WTC11 (cell line): Measurements from ENCODE around the gene CD164L2. TPM values are rescaled to one million over a fixed set of nuclear protein-coding genes. Genes with fewer than 3 reads are reported as not detected.
A peak's percentile ranks its signal among the peaks of the same experiment; 100 is the strongest.

Experiments
- ATAC-seq: fragments of 200-7000 bp; cut with Tn5 transposase; 2 replicates; pipeline ENCODE4 v1.10.0; 2021; ENCODE audit warnings: mild to moderate bottlenecking, moderate library complexity
- CTCF ChIA-PET: fragments of 300-600 bp; sonication (Branson Sonifier 250); formaldehyde crosslinking; loops from one replicate; lab custom pipeline; 2021; ENCODE audit warnings: antibody characterized with exemption; lab: Charles Lee
- POLR2A ChIA-PET: fragments of 350-600 bp; sonication (Branson Sonifier 250); formaldehyde crosslinking; loops from one replicate; lab custom pipeline; 2021; ENCODE audit warnings: antibody characterized with exemption; lab: Charles Lee
- DNase-seq: peaks from one replicate; pipeline ENCODE4 v3.0.0; 2021; ENCODE audit warnings: low spot score
- H3K27ac Mint-ChIP-seq: 2 replicates; pipeline ENCODE4 v1.8.0; 2021; ENCODE audit warnings: mixed read lengths
- H3K27me3 Mint-ChIP-seq: 2 replicates; pipeline ENCODE4 v1.8.0; 2021; ENCODE audit warnings: low read depth, mild to moderate bottlenecking, moderate library complexity, mixed read lengths
- H3K36me3 Mint-ChIP-seq: 2 replicates; pipeline ENCODE4 v1.8.0; 2021; ENCODE audit warnings: mixed read lengths
- H3K4me1 Mint-ChIP-seq: 2 replicates; pipeline ENCODE4 v1.8.0; 2022; ENCODE audit warnings: mixed read lengths
- H3K4me3 Mint-ChIP-seq: 2 replicates; pipeline ENCODE4 v1.8.0; 2021; ENCODE audit warnings: mild to moderate bottlenecking, moderate library complexity, mixed read lengths
- H3K9me3 Mint-ChIP-seq: 2 replicates; pipeline ENCODE4 v1.8.0; 2021; ENCODE audit warnings: mixed read lengths
- ELF4 ChIP-seq: sonication (generic); formaldehyde crosslinking; IDR thresholded peaks from 2 replicates; pipeline ENCODE4 v1.8.1; 2022; ENCODE audit warnings: low read depth, mild to moderate bottlenecking, moderate library complexity, missing genetic modification reagents
- GRHL2 ChIP-seq: fragments of 250-450 bp; sonication (Bioruptor Pico); IDR thresholded peaks from 2 replicates; pipeline ENCODE4 v1.8.0; 2022; ENCODE audit warnings: mild to moderate bottlenecking, moderate library complexity; ENCODE audit not compliant: insufficient replicate concordance, severe bottlenecking
- HMGA2 ChIP-seq: fragments of 250-450 bp; sonication (Bioruptor Pico); IDR thresholded peaks from 2 replicates; pipeline ENCODE4 v1.4.0; 2021; ENCODE audit warnings: mild to moderate bottlenecking, moderate library complexity
- JAZF1 ChIP-seq: fragments of 250-450 bp; sonication (Bioruptor Pico); IDR thresholded peaks from 2 replicates; pipeline ENCODE4 v1.9.0; 2021; ENCODE audit warnings: moderate library complexity, mild to moderate bottlenecking, inconsistent platforms
- MYBL2 ChIP-seq: sonication (generic); formaldehyde crosslinking; IDR thresholded peaks from 2 replicates; pipeline ENCODE4 v1.8.1; 2023; ENCODE audit warnings: mild to moderate bottlenecking, moderate library complexity, missing genetic modification reagents
- PRRX2 ChIP-seq: fragments of 250-450 bp; sonication (Bioruptor Pico); IDR thresholded peaks from 2 replicates; pipeline ENCODE4 v1.8.0; 2021; ENCODE audit warnings: mild to moderate bottlenecking
- SMAD4 ChIP-seq: sonication (generic); formaldehyde crosslinking; IDR thresholded peaks from 2 replicates; pipeline ENCODE4 v1.8.0; 2022; ENCODE audit warnings: mild to moderate bottlenecking, missing genetic modification reagents
- SOX15 ChIP-seq: fragments of 250-450 bp; sonication (Bioruptor Pico); IDR thresholded peaks from 2 replicates; pipeline ENCODE4 v1.9.0; 2021; ENCODE audit warnings: mild to moderate bottlenecking
- SP1 ChIP-seq: sonication (generic); formaldehyde crosslinking; conservative IDR thresholded peaks from 2 replicates; pipeline ENCODE4 v1.8.1; 2022; ENCODE audit warnings: missing genetic modification reagents
- TCF7 ChIP-seq: sonication (generic); formaldehyde crosslinking; IDR thresholded peaks from 2 replicates; pipeline ENCODE4 v1.8.0; 2022; ENCODE audit warnings: mild to moderate bottlenecking, low read depth, missing genetic modification reagents, moderate library complexity
- ZNF121 ChIP-seq: sonication (generic); formaldehyde crosslinking; IDR thresholded peaks from 2 replicates; pipeline ENCODE4 v1.8.0; 2023; ENCODE audit warnings: missing genetic modification reagents
- total RNA-seq: library from RNA; stranded (reverse); gene quantifications from 3 replicates; pipeline ENCODE4 v1.2.3, GENCODE V29; 2021
- TF ChIP-seq, protein P1 (sequence below): fragments of 200-600 bp; IDR thresholded peaks from 2 replicates; pipeline ENCODE4 v1.8.0; 2022; ENCODE audit warnings: antibody characterized with exemption
- TF ChIP-seq, protein P2 (sequence below): sonication (generic); formaldehyde crosslinking; IDR thresholded peaks from 2 replicates; pipeline ENCODE4 v1.8.1; 2022; ENCODE audit warnings: missing genetic modification reagents, borderline replicate concordance
- TF ChIP-seq, protein P3 (sequence below): sonication (generic); formaldehyde crosslinking; IDR thresholded peaks from 2 replicates; pipeline ENCODE4 v1.8.1; 2023; ENCODE audit warnings: mild to moderate bottlenecking, missing genetic modification reagents, borderline replicate concordance
- TF ChIP-seq, protein P4 (sequence below): sonication (generic); formaldehyde crosslinking; IDR thresholded peaks from 2 replicates; pipeline ENCODE4 v1.8.0; 2022; ENCODE audit warnings: mild to moderate bottlenecking, missing genetic modification reagents
- TF ChIP-seq, protein P5 (sequence below): sonication (generic); formaldehyde crosslinking; IDR thresholded peaks from 2 replicates; pipeline ENCODE4 v1.8.0; 2022; ENCODE audit warnings: mild to moderate bottlenecking, missing genetic modification reagents
- TF ChIP-seq, protein P6 (sequence below): fragments of 250-450 bp; sonication (Bioruptor Pico); IDR thresholded peaks from 2 replicates; pipeline ENCODE4 v1.9.0; 2021; ENCODE audit warnings: mild to moderate bottlenecking

Gene CD164L2
- total RNA-seq, 1 experiment from 2014 or later, result 5.5 TPM

DNA sequence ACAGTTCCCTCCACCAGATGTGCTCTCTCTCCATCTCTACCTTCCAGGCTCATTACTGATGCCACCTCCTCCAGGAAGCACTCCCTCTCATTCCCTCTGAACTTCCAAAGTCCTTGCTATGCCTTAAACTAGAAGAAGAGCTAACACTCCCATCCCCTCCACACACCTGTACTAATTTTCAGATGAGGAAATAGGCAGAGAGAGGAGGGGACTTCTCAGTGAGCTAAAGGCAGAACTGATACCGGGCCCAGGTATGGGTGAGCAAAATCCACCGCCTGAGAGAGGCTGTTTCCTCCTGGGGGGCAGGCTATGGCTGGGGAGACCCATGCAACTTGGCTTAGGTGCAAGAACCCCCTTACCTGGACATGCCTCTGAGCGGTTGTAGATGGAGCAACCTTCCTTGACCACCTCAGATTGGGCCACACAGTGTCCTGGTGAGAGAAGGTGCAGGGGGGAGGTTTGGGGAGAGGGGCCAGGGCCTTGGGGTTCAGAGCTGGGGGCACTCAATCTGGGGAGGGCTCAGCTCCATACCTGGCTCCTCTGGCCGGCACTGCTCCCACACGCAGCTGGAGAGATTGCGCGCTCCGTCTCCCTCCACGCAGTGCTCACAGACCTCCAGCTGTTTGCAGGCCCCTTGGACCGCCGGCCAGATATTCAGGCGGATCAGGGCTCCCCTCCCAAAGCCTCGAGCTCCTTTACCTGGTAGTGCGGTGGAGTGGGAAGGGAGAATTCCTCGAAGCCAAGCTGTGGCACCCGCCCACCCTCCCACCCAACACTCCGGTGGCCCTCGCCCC lies 967 bp downstream of the CD164L2 start:
- Mint-ChIP-seq H3K4me3 (peak overlapping the region; percentile 67), H3K27ac (no peak overlapping the region), H3K9me3 (no peaks in the 10 kb centered on the region), H3K27me3 (peaks cover 29% of the 10 kb centered on the region), H3K4me1 (peaks cover 4% of the 10 kb centered on the region; the same call in 1 of the 2 replicates), H3K36me3 (no peaks in the 10 kb centered on the region)
- POLR2A ChIA-PET, result interaction anchor here (0.5 to 2.7 kb wide), 7 partner anchors 8 to 193 kb away, joined by 3 to 13 read pairs (median 4); partner anchors contain the start of genes FCN3 and MAP3K6
- DNase-seq (no peak), ATAC-seq (no peak)
- CTCF ChIA-PET, result interaction anchor here (0.6 to 13.1 kb wide), 25 partner anchors 8 to 337 kb away, joined by 3 to 260 read pairs (median 5); partner anchors contain the start of genes FCN3, GPR3 and MAP3K6
- no peak for TF ChIP-seq HMGA2 (CRISPR knock-in tag)
- TF ChIP-seq, protein P1, sequence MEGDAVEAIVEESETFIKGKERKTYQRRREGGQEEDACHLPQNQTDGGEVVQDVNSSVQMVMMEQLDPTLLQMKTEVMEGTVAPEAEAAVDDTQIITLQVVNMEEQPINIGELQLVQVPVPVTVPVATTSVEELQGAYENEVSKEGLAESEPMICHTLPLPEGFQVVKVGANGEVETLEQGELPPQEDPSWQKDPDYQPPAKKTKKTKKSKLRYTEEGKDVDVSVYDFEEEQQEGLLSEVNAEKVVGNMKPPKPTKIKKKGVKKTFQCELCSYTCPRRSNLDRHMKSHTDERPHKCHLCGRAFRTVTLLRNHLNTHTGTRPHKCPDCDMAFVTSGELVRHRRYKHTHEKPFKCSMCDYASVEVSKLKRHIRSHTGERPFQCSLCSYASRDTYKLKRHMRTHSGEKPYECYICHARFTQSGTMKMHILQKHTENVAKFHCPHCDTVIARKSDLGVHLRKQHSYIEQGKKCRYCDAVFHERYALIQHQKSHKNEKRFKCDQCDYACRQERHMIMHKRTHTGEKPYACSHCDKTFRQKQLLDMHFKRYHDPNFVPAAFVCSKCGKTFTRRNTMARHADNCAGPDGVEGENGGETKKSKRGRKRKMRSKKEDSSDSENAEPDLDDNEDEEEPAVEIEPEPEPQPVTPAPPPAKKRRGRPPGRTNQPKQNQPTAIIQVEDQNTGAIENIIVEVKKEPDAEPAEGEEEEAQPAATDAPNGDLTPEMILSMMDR, result no peak
- TF ChIP-seq GRHL2 (CRISPR knock-in tag), result no peak
- TF ChIP-seq PRRX2 (CRISPR knock-in tag), result no peak
- TF ChIP-seq, protein P2, sequence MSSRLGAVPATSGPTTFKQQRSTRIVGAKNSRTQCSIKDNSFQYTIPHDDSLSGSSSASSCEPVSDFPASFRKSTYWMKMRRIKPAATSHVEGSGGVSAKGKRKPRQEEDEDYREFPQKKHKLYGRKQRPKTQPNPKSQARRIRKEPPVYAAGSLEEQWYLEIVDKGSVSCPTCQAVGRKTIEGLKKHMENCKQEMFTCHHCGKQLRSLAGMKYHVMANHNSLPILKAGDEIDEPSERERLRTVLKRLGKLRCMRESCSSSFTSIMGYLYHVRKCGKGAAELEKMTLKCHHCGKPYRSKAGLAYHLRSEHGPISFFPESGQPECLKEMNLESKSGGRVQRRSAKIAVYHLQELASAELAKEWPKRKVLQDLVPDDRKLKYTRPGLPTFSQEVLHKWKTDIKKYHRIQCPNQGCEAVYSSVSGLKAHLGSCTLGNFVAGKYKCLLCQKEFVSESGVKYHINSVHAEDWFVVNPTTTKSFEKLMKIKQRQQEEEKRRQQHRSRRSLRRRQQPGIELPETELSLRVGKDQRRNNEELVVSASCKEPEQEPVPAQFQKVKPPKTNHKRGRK (CRISPR knock-in tag), result no peak
- TF ChIP-seq, protein P3, sequence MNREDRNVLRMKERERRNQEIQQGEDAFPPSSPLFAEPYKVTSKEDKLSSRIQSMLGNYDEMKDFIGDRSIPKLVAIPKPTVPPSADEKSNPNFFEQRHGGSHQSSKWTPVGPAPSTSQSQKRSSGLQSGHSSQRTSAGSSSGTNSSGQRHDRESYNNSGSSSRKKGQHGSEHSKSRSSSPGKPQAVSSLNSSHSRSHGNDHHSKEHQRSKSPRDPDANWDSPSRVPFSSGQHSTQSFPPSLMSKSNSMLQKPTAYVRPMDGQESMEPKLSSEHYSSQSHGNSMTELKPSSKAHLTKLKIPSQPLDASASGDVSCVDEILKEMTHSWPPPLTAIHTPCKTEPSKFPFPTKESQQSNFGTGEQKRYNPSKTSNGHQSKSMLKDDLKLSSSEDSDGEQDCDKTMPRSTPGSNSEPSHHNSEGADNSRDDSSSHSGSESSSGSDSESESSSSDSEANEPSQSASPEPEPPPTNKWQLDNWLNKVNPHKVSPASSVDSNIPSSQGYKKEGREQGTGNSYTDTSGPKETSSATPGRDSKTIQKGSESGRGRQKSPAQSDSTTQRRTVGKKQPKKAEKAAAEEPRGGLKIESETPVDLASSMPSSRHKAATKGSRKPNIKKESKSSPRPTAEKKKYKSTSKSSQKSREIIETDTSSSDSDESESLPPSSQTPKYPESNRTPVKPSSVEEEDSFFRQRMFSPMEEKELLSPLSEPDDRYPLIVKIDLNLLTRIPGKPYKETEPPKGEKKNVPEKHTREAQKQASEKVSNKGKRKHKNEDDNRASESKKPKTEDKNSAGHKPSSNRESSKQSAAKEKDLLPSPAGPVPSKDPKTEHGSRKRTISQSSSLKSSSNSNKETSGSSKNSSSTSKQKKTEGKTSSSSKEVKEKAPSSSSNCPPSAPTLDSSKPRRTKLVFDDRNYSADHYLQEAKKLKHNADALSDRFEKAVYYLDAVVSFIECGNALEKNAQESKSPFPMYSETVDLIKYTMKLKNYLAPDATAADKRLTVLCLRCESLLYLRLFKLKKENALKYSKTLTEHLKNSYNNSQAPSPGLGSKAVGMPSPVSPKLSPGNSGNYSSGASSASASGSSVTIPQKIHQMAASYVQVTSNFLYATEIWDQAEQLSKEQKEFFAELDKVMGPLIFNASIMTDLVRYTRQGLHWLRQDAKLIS (CRISPR knock-in tag), result no peak
- TF ChIP-seq, protein P4, sequence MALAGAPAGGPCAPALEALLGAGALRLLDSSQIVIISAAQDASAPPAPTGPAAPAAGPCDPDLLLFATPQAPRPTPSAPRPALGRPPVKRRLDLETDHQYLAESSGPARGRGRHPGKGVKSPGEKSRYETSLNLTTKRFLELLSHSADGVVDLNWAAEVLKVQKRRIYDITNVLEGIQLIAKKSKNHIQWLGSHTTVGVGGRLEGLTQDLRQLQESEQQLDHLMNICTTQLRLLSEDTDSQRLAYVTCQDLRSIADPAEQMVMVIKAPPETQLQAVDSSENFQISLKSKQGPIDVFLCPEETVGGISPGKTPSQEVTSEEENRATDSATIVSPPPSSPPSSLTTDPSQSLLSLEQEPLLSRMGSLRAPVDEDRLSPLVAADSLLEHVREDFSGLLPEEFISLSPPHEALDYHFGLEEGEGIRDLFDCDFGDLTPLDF (CRISPR knock-in tag), result no peak
- no peak for TF ChIP-seq ZNF121 (CRISPR knock-in tag)
- TF ChIP-seq, protein P5, sequence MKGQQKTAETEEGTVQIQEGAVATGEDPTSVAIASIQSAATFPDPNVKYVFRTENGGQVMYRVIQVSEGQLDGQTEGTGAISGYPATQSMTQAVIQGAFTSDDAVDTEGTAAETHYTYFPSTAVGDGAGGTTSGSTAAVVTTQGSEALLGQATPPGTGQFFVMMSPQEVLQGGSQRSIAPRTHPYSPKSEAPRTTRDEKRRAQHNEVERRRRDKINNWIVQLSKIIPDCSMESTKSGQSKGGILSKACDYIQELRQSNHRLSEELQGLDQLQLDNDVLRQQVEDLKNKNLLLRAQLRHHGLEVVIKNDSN (CRISPR knock-in tag), result no peak
- no peak for TF ChIP-seq SMAD4 (CRISPR knock-in tag)

DNA sequence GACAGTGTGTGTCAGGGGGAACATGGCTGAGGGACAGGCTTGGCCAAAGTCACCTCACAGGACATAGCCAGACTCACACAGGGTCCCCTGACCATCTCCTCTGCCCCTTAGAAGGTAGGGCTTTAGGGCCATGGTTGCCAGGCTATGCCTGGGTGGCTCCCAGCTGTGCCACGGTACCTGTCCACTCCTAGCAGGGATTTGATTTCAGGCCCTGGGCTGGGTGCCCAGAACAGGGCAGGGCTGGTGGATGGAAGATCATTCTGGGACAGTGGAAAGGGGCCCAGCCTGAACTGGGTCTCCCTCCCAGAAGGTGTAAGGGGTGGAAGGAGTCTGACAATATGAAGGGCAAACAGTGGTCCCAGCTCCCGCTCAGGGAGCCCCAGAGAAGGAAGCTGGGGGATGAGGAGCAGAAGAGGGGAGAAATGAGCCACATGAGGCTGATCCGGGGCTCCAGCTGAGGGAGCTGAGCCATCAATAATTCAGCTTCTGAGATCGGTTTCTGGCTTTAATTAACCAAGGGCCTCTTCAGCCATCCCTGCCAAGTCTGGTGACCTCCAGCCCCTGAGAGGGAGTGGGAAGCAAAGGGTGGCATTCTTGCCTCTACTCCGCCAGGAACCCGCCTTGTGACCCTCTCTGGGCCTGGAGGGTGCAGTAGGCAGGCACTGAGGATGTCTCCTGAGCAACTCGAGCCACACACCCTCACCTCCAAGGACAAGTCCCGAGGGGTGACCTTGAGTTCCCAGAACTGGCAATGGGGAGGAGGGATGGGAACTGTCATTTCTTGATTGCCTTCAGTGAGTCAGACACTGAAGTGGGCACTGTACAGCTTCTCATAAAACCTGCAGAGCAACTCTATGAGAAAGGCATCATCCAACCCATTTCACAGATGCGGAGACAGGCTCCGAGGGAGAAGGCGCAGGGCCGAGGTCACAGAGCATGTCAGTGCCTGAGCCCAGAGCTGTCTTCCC lies 2.1 kb downstream of the CD164L2 start:
- 0 out of 2 replicates have a peak overlapping the region, but pooled peaks have one; percentile 34 for H3K4me3 Mint-ChIP-seq
- no peak for DNase-seq
- peaks cover 24% of the 10 kb centered on the region for H3K27me3 Mint-ChIP-seq
- H3K27ac Mint-ChIP-seq, result no peak overlapping the region
- no peaks in the 10 kb centered on the region for H3K9me3 Mint-ChIP-seq
- H3K4me1 Mint-ChIP-seq, result peaks cover 4% of the 10 kb centered on the region; the same call in 1 of the 2 replicates
- TF ChIP-seq JAZF1 (CRISPR knock-in tag) (no peak), TCF7 (CRISPR knock-in tag) (no peak), ELF4 (no peak), MYBL2 (no peak), SOX15 (CRISPR knock-in tag) (no peak), SP1 (no peak)
- TF ChIP-seq, protein P6, sequence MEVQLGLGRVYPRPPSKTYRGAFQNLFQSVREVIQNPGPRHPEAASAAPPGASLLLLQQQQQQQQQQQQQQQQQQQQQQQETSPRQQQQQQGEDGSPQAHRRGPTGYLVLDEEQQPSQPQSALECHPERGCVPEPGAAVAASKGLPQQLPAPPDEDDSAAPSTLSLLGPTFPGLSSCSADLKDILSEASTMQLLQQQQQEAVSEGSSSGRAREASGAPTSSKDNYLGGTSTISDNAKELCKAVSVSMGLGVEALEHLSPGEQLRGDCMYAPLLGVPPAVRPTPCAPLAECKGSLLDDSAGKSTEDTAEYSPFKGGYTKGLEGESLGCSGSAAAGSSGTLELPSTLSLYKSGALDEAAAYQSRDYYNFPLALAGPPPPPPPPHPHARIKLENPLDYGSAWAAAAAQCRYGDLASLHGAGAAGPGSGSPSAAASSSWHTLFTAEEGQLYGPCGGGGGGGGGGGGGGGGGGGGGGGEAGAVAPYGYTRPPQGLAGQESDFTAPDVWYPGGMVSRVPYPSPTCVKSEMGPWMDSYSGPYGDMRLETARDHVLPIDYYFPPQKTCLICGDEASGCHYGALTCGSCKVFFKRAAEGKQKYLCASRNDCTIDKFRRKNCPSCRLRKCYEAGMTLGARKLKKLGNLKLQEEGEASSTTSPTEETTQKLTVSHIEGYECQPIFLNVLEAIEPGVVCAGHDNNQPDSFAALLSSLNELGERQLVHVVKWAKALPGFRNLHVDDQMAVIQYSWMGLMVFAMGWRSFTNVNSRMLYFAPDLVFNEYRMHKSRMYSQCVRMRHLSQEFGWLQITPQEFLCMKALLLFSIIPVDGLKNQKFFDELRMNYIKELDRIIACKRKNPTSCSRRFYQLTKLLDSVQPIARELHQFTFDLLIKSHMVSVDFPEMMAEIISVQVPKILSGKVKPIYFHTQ (CRISPR knock-in tag), result no peak
- POLR2A ChIA-PET, result interaction anchor here (0.5 kb wide), 1 partner anchor 15 kb away, joined by 4 read pairs; no protein-coding TSS in a partner anchor
- CTCF ChIA-PET, result interaction anchor here (1.0 to 13.1 kb wide), 8 partner anchors 10 to 336 kb away, joined by 4 to 260 read pairs (median 17); partner anchors contain the start of genes GPR3 and MAP3K6
- no peak for ATAC-seq
- H3K36me3 Mint-ChIP-seq, result no peaks in the 10 kb centered on the region
